ENCODE measurements around the gene JAK1.

JAK1 gene

GRCh38 chr1:64979358-64979757, 13.0 kb upstream of the JAK1 start:
- DNase-seq = no peak

DNA sequence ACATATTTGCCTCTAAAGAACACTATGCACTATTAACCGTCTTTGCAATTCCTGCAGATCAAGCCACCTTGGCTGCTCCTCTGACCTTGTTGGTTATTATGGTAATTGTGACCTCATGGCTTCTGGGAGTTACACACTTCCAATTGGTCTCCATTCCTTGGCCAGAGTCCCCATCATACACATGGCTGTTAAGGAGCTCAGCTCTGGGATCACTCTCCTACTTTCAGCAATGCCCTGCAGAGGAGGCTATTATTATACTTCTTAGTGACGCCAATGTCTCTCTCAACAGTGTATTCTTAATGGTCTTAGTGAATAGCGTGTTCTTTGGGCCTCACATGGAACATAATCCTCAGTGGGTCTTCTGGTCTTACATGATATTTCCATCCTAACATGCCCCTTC, 10.0 kb upstream of the JAK1 start:
- no peak for DNase-seq

DNA sequence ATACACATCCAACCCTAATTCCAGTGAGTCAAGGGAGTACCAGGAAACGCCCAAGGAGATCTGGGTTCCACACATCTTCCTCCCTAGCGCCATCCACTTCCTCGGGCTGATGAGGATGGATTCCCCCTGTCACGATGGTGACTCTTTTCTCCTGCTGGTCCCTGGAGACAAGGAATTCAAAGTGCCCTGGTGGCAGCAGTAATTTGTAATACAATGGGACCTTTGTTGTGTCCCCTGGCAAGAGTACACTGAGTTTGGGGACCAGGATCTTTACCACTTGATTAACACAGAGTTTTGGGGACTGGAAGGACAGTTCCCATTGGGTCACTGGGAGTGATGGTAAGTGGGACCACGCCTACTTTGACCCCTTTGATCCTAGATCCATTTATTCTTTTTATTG, 9.4 kb upstream of the JAK1 start:
- DNase-seq = no peak

- no peak for DNase-seq
Observed at GRCh38 chr1:64975127-64975526, 8.8 kb upstream of the JAK1 start.

DNA sequence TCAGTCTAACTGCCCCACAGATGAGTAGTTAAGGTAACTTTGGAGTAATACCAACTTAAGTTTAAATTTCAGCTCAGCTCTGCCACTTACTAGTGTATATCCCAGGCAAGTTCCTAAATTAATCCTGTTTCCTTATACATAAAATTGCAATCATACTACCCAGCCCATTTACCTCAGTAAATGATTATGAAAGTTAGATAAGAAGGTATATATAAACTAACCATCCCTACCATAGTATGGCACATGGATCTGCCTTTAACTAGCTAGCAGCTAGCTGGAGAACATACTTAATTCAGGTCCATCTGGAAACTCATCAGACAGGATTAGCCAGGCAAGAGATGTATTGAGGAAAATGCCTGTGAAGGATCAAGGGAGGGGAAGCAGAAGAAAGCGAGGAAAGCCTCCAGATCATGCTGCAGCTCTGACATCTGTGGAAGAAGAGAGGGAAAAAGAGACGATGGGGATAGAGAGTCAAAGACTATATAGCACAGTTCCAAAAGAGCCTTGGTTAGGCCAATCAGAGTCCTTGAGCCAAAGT, 8.0 kb upstream of the JAK1 start:
- DNase-seq = no peak

- no peak for DNase-seq
Observed at GRCh38 chr1:64973061-64973647, 6.8 kb upstream of the JAK1 start.

DNA sequence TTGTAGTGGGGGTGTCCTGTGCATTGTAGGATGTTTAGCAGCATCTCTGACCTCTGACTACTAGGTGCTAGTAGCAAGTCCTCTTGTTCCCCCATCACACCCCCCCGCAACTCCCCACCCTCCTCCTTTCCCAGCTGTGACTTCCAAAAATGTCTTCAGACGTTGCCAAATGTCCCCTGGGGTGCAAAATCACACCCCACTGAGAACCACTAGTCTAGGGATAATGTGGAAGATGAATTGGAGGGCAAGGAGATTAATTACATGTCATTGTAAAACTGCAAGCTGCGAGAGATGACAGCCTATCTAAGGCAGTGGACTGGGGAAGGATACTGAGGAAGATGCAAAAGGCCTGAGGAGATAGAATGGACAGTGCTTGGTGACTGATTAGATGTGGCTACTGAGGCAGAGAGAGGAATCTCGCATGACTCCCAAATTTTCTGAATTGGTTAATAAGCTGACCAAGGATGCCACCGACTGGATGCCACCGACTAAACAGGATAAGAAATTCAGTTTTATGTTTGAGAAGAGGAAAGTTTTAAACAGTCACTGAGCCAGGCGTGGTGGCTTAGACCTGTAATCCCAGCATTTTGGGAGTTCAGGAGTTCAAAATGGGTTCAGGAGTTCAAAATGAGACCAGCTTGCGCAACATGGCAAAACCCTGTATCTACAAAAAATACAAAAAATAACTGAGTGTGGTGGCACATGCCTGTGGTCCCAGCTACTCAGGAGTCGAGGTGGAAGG, 3.1 kb upstream of the JAK1 start:
- DNase-seq = no peak

- DNase-seq = no peak
Observed at GRCh38 chr1:64967381-64967780, 1.0 kb upstream of the JAK1 start.

- peak; percentile 68 for DNase-seq
Observed at GRCh38 chr1:64965366-64966157, 787 bp downstream of the JAK1 start.

DNA sequence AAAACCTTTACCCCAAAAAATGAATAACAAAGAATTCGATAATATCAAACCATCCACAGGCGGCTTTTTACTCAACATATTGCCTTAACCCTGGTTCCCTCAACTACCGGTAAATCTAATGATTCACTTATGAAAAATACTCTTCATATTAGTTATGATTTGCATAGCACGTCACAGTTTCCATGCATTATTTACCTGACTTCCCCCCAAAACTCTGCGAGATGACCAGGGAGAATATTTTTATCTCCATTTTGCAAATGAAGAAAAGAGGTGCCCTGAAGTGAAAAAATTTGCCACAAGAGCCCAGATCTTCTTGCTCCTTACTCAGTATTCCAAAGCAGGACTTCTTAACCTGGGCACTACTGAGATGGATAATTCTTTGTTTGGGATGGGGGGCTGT, 2.9 kb downstream of the JAK1 start:
- no peak for DNase-seq

- DNase-seq = no peak
Observed at GRCh38 chr1:64962441-64962840, 3.9 kb downstream of the JAK1 start.

- DNase-seq = no peak
Observed at GRCh38 chr1:64961923-64962322, 4.4 kb downstream of the JAK1 start.

DNA sequence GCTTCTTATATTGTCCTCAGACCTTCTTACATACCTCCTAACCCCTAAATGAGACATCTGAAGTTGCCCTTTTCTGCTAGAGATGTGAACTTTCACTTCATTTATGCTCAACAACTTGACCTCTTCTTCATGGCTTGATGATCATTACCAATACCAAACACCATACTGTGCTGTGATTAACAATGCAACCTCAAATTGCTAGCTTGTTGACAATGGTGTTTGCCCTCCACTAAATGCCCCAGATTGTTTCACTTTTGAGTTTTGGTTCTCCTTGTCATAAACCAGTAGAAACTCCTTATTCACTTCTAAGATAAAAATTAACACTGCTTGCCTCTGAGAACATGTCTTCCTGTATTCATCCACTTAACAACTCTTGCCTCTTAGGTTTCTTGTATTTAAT, 5.6 kb downstream of the JAK1 start:
- no peak for DNase-seq

- DNase-seq = no peak
Observed at GRCh38 chr1:64959986-64960385, 6.4 kb downstream of the JAK1 start.

DNA sequence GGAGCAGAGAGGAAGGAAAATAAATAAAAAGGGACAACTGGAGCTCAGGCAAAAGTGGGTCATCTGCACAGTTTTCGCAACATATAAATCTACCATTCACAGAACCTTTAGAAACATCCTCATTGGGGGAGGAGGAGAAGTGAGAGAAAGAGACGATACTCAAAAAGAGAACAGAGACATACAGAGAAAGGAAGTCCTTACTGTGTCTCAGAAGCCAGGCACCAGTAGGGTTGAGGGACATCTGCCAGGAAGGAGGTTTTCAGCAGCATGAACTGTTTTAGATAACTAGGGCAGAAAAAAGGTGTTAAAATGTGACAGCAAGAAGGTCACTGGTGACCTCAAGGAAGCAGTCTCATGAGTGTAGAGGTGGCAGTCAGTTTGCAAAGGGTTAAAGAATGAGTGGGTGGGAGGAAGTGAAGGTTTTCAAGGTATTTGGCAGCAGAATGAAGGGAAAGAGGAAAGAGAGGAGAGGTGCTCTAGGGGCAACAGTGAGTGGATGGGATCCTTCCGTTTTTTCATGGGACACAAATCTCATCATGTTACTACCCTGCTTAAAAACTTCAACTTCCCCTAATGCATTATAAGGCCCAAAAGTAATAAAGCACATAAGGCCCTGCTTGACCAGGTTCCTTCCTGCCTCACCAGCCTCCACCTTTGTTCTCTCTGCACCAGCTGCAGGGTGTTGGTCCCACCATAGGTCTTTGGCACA, 9.5 kb downstream of the JAK1 start:
- DNase-seq = no peak

- no peak for DNase-seq
Observed at GRCh38 chr1:64956010-64956640, 10.2 kb downstream of the JAK1 start.

DNA sequence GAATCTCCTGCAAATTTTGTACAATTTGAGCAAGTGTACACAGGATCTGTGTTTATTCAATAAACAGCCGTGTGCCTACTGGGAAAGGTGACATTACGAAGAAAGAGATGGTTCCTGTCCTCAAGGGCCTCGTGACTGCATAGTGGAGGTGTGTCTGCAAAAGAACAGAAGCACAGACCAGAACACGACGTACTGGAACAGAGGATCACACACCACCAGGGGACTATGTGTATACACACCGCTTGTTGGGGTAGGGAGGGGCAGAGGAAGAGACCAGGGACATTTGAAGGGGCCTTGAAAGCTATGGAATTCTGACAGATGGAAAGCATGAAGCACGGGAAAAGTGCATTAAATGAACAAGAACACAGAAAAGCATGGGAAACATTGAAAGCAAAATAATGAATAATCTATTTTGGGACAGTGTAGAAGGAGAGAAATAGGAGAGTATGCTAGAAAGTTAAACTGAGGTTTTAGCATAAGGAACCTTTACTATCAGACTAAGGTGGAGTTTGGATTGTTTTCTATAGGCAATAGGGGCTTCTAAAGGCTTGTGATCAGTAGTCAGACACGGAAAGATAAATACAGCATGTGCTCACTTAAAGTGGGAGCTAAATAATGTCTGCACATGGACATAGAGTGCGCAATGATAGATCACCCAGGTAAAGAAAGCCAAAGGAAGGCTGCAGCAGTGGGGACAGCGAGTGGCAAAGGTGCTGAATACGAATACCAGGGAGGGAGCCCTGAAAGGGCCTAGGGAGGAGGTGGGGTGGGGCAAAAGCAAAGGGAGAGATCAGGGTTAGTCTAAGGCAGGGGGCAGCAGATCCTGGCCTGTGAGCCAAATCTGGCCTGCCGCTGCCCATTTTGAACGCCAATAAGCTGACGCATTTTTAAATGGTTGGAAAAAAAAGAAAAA, 11.0 kb downstream of the JAK1 start:
- DNase-seq = no peak

GRCh38 chr1:64953241-64953640, 13.1 kb downstream of the JAK1 start:
- DNase-seq = no peak

DNA sequence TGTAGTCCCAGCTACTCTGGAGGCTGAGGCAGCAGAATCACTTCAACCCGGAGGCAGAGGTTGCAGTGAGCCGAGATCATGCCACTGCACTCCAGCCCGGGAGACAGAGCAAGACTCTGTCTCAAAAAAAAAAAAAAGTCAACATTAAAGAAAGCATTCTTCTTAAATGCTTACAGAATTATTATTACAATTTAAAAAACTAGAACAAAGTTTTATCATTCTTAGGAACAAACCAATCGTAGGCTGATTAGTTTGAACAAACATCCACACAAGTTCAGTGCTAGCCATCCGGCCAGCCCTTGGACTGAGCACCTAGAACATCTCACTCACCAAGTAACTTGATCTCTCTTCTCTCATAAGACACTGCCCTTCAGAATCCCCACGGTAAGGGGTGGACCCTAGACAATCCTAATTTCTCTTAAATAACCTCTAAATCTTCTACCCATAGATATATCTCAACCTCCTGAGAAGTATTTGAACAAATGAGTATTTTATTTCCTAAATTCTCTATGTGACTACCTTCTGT, 16.0 kb downstream of the JAK1 start:
- DNase-seq = no peak

GRCh38 chr1:64948905-64949833, 17.2 kb downstream of the JAK1 start:
- DNase-seq = peak; percentile 33
